HCT116 (cell line): Measurements from ENCODE around the gene ATP5PD. TPM values are rescaled to one million over a fixed set of nuclear protein-coding genes. Genes with fewer than 3 reads are reported as not detected.

ENCODE experiments used
- ATAC-seq: fragments of 200-7000 bp; cut with Tn5 transposase; 2 replicates; pipeline ENCODE4 v1.9.1; 2020; ENCODE audit warnings: mild to moderate bottlenecking, moderate library complexity
- BruUV-seq: library from RNA; stranded (reverse); fragments of 400-500 nt; replicated peaks from 2 replicates; lab custom pipeline; 2021; lab: Mats Ljungman, UMichigan
- CTCF ChIA-PET: fragments of 300-600 bp; sonication (Branson Sonifier 250); formaldehyde crosslinking; loops from one replicate; lab custom pipeline; 2021; ENCODE audit warnings: antibody characterized with exemption; lab: Charles Lee
- POLR2A ChIA-PET: fragments of 300-600, 350-600 bp; sonication (Branson Sonifier 250); formaldehyde crosslinking; loops from one replicate; lab custom pipeline; 2021; ENCODE audit warnings: antibody characterized with exemption; lab: Charles Lee
- RAD21 ChIA-PET, 2 experiments: fragments of 300-600 bp; sonication (Branson Sonifier 250); formaldehyde crosslinking; loops; one replicate each; lab custom pipeline; 2023; ENCODE audit warnings: low total read pairs in 2 of 2; ENCODE audit not compliant: uncharacterized antibody in 2 of 2, unreplicated experiment in 2 of 2, low non-redundant PET in 1 of 2; lab: Charles Lee
- DNase-seq: peaks from one replicate; pipeline ENCODE4 v3.0.0-alpha.2; 2010; ENCODE audit warnings: low read depth, low spot score
- H2AFZ ChIP-seq: fragments of 200-600 bp; shearing (Covaris generic), sonication (generic); 2 replicates; pipeline ENCODE4 v1.6.1; 2017; ENCODE audit warnings: low read depth, mixed run types, mixed read lengths, antibody characterized with exemption, low read length; ENCODE audit not compliant: poor library complexity, severe bottlenecking
- H3K27ac ChIP-seq: 2 replicates; pipeline ENCODE4 v1.5.1; 2012; ENCODE audit warnings: low read depth, low read length
- H3K27me3 ChIP-seq: fragments of 200-600 bp; sonication (generic); 2 replicates; pipeline ENCODE4 v1.6.1; 2016; ENCODE audit warnings: mixed run types, low read length, mixed read lengths; ENCODE audit not compliant: insufficient read depth
- H3K36me3 ChIP-seq, 2 experiments: fragments of 200-500 bp in 1 of 2; fragments of 200-600 bp in 1 of 2; sonication (Bioruptor generic) in 1 of 2; sonication (generic) in 1 of 2; 2 replicates each; pipeline versions ENCODE4 v1.5.1 to v1.6.1; 2014 to 2016; ENCODE audit warnings: low read length in 2 of 2, inconsistent platforms in 1 of 2, mixed read lengths in 1 of 2, mixed run types in 1 of 2; ENCODE audit not compliant: insufficient read depth in 2 of 2, control insufficient read depth in 1 of 2
- H3K4me1 ChIP-seq, 2 experiments: fragments of 200-600 bp in 1 of 2; sonication (generic) in 1 of 2; 2 replicates each; pipeline versions ENCODE4 v1.5.1 to v1.6.1; 2012 to 2017; ENCODE audit warnings: low read length in 2 of 2, inconsistent platforms in 1 of 2, mild to moderate bottlenecking in 1 of 2, mixed read lengths in 1 of 2, mixed run types in 1 of 2, moderate library complexity in 1 of 2; ENCODE audit not compliant: insufficient read depth in 2 of 2, control insufficient read depth in 1 of 2
- H3K4me2 ChIP-seq: fragments of 200-600 bp; sonication (generic); 2 replicates; pipeline ENCODE4 v1.6.1; 2017; ENCODE audit warnings: mixed run types, low read length, mixed read lengths
- H3K4me3 ChIP-seq, 2 experiments: fragments of 200-600 bp in 1 of 2; sonication (generic) in 1 of 2; replicated peaks in 1 of 2; 2 replicates each; pipeline ENCODE4 v1.5.1; 2011 to 2016; ENCODE audit warnings: low read length in 2 of 2, control low read depth in 1 of 2, low read depth in 1 of 2, mild to moderate bottlenecking in 1 of 2, mixed read lengths in 1 of 2, mixed run types in 1 of 2
- H3K79me2 ChIP-seq: fragments of 200-600 bp; sonication (generic); 2 replicates; pipeline ENCODE4 v1.6.1; 2017; ENCODE audit warnings: mild to moderate bottlenecking, mixed run types, low read length, moderate library complexity, mixed read lengths; ENCODE audit not compliant: insufficient read depth
- H3K9ac ChIP-seq: fragments of 200-600 bp; sonication (generic); 2 replicates; pipeline ENCODE4 v1.6.1; 2016; ENCODE audit warnings: low read length, mixed read lengths
- H3K9me2 ChIP-seq: fragments of 200-600 bp; sonication (generic), shearing (Covaris generic); 2 replicates; pipeline ENCODE4 v1.6.1; 2017; ENCODE audit warnings: mixed run types, mild to moderate bottlenecking, moderate library complexity; ENCODE audit not compliant: insufficient read depth
- H3K9me3 ChIP-seq, 2 experiments: fragments of 200-500 bp in 1 of 2; fragments of 200-600 bp in 1 of 2; sonication (Bioruptor generic) in 1 of 2; sonication (generic) in 1 of 2; 2 replicates each; pipeline ENCODE4 v1.6.1; 2014 to 2017; ENCODE audit warnings: low read length in 2 of 2, mixed read lengths in 2 of 2, inconsistent platforms in 1 of 2, low read depth in 1 of 2, mild to moderate bottlenecking in 1 of 2, mixed run types in 1 of 2, moderate library complexity in 1 of 2; ENCODE audit not compliant: control insufficient read depth in 1 of 2, insufficient read depth in 1 of 2
- H4K20me1 ChIP-seq: fragments of 200-600 bp; sonication (generic), shearing (Covaris generic); 2 replicates; pipeline ENCODE4 v1.6.1; 2017; ENCODE audit warnings: mixed run types, mild to moderate bottlenecking, moderate library complexity; ENCODE audit not compliant: insufficient read depth
- CEBPB ChIP-seq: IDR thresholded peaks from 2 replicates; pipeline ENCODE4 v1.6.1; 2012; ENCODE audit warnings: low read depth
- CTCF ChIP-seq, 3 experiments: fragments of 200-600 bp in 1 of 3; sonication (generic) in 1 of 3; IDR thresholded peaks in 2 of 3; conservative IDR thresholded peaks in 1 of 3; 2 replicates each; pipeline ENCODE4 v1.5.1; 2012 to 2017; ENCODE audit warnings: low read depth in 2 of 3, low read length in 2 of 3, antibody characterized with exemption in 1 of 3, borderline replicate concordance in 1 of 3, control low read depth in 1 of 3, mild to moderate bottlenecking in 1 of 3, mixed read lengths in 1 of 3, mixed run types in 1 of 3, moderate library complexity in 1 of 3; ENCODE audit not compliant: insufficient read depth in 1 of 3
- EGR1 ChIP-seq: IDR thresholded peaks from 2 replicates; pipeline ENCODE4 v1.6.1; 2012; ENCODE audit warnings: low read depth
- ELF1 ChIP-seq: IDR thresholded peaks from 2 replicates; pipeline ENCODE4 v1.6.1; 2012; ENCODE audit warnings: low read depth, borderline replicate concordance
- EZH2 ChIP-seq: fragments of 200-600 bp; sonication (generic); IDR thresholded peaks from 2 replicates; pipeline ENCODE4 v1.6.1; 2017; ENCODE audit warnings: antibody characterized with exemption, mixed run types
- EZH2phosphoT487 ChIP-seq: fragments of 200-600 bp; IDR thresholded peaks from 2 replicates; pipeline ENCODE4 v1.6.1; 2018; ENCODE audit warnings: antibody characterized with exemption, borderline replicate concordance
- JUND ChIP-seq: IDR thresholded peaks from 2 replicates; pipeline ENCODE4 v1.6.1; 2012
- POLR2A ChIP-seq: IDR thresholded peaks from 2 replicates; pipeline ENCODE4 v1.7.0; 2011; ENCODE audit warnings: borderline replicate concordance; ENCODE audit not compliant: insufficient read depth, insufficient read length; ENCODE audit errors: extremely low read depth
- RAD21 ChIP-seq: IDR thresholded peaks from 2 replicates; pipeline ENCODE4 v1.6.1; 2012; ENCODE audit warnings: low read depth, mild to moderate bottlenecking
- SIN3A ChIP-seq: IDR thresholded peaks from 2 replicates; pipeline ENCODE4 v1.6.1; 2012; ENCODE audit warnings: low read depth
- SP1 ChIP-seq: IDR thresholded peaks from 2 replicates; pipeline ENCODE4 v1.6.1; 2012; ENCODE audit warnings: low read depth
- TCF7L2 ChIP-seq: IDR thresholded peaks from 2 replicates; pipeline ENCODE4 v1.7.0; 2011; ENCODE audit warnings: borderline replicate concordance, inconsistent platforms; ENCODE audit not compliant: insufficient read depth, insufficient read length; ENCODE audit errors: extremely low read depth
- ZFX ChIP-seq: fragments of 450-650 bp; IDR thresholded peaks from 2 replicates; pipeline ENCODE4 v1.6.1; 2017
- intact Hi-C: fragments of 100-400 bp; cut with micrococcal nuclease; formaldehyde crosslinking; loops from 2 replicates; pipeline ENCODE4 v1.10.0; 2022
- total RNA-seq: library from RNA; stranded (reverse); gene quantifications from one replicate; pipeline ENCODE4 v1.2.1, GENCODE V29; 2021; ENCODE audit not compliant: unreplicated experiment
- TF ChIP-seq, protein P1 (sequence below): IDR thresholded peaks from 2 replicates; pipeline ENCODE4 v1.6.1; 2012; ENCODE audit warnings: low read depth
- TF ChIP-seq, protein P2 (sequence below): IDR thresholded peaks from 2 replicates; pipeline ENCODE4 v1.6.1; 2012
- TF ChIP-seq, protein P3 (sequence below): IDR thresholded peaks from 2 replicates; pipeline ENCODE4 v1.6.1; 2011; ENCODE audit warnings: mild to moderate bottlenecking, low read length, moderate library complexity; ENCODE audit not compliant: insufficient replicate concordance; ENCODE audit errors: extremely low read depth

The ATP5PD gene
- total RNA-seq, 1 experiment from 2014 or later = 407 TPM

DNA sequence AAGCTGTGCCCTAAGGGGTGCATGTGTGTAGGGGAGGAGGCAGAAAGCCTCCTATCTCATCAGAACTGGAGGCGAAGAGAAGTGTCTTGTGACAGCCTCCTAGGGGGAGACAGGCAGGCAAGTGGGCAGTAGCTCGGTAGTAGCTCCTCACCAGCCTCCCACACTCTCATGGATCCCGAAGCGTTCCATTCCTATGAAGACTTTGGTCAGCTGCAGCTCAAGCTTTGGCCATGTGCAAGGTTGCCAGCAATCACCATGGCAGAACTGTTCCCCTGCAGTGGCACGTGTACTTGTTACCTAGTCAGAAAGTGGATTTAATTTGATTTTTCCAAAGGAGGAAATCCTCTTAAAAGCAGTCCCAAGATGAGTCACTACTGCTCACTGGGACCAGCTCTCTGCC is 27.6 kb downstream of the ATP5PD start:
- Histone ChIP-seq H3K9ac (no peak overlapping the region), H3K36me3 (peaks cover 11 to 33% of the 10 kb centered on the region in 2 experiments; a peak in 3 of 4 replicates), H3K9me3 (no peaks in the 10 kb centered on the region), H3K27me3 (no peaks in the 10 kb centered on the region), H3K27ac (no peak overlapping the region), H3K79me2 (peaks cover 20% of the 10 kb centered on the region)
- RAD21 ChIA-PET = no interaction called here
- CTCF ChIA-PET = interaction anchor here (1.1 kb wide), 1 partner anchor 58 kb away, joined by 3 read pairs; no protein-coding TSS in a partner anchor
- POLR2A ChIA-PET = no interaction called here
- intact Hi-C loops = no loop called here
- TF ChIP-seq POLR2A = no peak
- TF ChIP-seq RAD21 = no peak
- TF ChIP-seq ZFX = no peak
- TF ChIP-seq CTCF (IDR thresholded peaks at IDR 0.05 in 2 of 3, conservative IDR thresholded peaks at IDR 0.05 in 1 of 3; ENCODE audit: borderline replicate concordance in 1 of 3, insufficient read depth in 1 of 3, low read depth in 2 of 3, low read length in 2 of 3) = no peak
- TF ChIP-seq EGR1 = no peak
- TF ChIP-seq ELF1 = no peak
- TF ChIP-seq SIN3A = no peak
- TF ChIP-seq CEBPB = no peak
- TF ChIP-seq, protein P1, sequence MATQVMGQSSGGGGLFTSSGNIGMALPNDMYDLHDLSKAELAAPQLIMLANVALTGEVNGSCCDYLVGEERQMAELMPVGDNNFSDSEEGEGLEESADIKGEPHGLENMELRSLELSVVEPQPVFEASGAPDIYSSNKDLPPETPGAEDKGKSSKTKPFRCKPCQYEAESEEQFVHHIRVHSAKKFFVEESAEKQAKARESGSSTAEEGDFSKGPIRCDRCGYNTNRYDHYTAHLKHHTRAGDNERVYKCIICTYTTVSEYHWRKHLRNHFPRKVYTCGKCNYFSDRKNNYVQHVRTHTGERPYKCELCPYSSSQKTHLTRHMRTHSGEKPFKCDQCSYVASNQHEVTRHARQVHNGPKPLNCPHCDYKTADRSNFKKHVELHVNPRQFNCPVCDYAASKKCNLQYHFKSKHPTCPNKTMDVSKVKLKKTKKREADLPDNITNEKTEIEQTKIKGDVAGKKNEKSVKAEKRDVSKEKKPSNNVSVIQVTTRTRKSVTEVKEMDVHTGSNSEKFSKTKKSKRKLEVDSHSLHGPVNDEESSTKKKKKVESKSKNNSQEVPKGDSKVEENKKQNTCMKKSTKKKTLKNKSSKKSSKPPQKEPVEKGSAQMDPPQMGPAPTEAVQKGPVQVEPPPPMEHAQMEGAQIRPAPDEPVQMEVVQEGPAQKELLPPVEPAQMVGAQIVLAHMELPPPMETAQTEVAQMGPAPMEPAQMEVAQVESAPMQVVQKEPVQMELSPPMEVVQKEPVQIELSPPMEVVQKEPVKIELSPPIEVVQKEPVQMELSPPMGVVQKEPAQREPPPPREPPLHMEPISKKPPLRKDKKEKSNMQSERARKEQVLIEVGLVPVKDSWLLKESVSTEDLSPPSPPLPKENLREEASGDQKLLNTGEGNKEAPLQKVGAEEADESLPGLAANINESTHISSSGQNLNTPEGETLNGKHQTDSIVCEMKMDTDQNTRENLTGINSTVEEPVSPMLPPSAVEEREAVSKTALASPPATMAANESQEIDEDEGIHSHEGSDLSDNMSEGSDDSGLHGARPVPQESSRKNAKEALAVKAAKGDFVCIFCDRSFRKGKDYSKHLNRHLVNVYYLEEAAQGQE = no peak
- TF ChIP-seq, protein P2, sequence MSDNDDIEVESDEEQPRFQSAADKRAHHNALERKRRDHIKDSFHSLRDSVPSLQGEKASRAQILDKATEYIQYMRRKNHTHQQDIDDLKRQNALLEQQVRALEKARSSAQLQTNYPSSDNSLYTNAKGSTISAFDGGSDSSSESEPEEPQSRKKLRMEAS = no peak
- TF ChIP-seq EZH2phosphoT487 = no peak
- TF ChIP-seq, protein P3, sequence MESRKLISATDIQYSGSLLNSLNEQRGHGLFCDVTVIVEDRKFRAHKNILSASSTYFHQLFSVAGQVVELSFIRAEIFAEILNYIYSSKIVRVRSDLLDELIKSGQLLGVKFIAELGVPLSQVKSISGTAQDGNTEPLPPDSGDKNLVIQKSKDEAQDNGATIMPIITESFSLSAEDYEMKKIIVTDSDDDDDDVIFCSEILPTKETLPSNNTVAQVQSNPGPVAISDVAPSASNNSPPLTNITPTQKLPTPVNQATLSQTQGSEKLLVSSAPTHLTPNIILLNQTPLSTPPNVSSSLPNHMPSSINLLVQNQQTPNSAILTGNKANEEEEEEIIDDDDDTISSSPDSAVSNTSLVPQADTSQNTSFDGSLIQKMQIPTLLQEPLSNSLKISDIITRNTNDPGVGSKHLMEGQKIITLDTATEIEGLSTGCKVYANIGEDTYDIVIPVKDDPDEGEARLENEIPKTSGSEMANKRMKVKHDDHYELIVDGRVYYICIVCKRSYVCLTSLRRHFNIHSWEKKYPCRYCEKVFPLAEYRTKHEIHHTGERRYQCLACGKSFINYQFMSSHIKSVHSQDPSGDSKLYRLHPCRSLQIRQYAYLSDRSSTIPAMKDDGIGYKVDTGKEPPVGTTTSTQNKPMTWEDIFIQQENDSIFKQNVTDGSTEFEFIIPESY = no peak
- no peak for TF ChIP-seq SP1
- TF ChIP-seq JUND = no peak
- TF ChIP-seq TCF7L2 = no peak
- no peak for TF ChIP-seq EZH2
- TF ChIP-seq, all 23 proteins: peak for 0
- ATAC-seq = no peak
- Histone ChIP-seq H4K20me1 (no peaks in the 10 kb centered on the region), H2AFZ (no peak overlapping the region), H3K4me1 (no peaks in the 10 kb centered on the region), H3K4me3 (no peak overlapping the region), H3K9me2 (no peaks in the 10 kb centered on the region), H3K4me2 (no peak overlapping the region)
- no TSS peak for BruUV-seq
- no peak for DNase-seq
